ENCODE results near the gene NIPSNAP3A. TPM values are rescaled to one million over a fixed set of nuclear protein-coding genes. Genes with fewer than 3 reads are reported as not detected.

Gene NIPSNAP3A
- total RNA-seq, 1 experiment from 2014 or later: 7.2 TPM

GRCh38 chr9:104711604-104712003 is 35.9 kb upstream of the NIPSNAP3A start (continued):
- TF ChIP-seq GRHL2 (CRISPR knock-in tag; IDR thresholded peaks at IDR 0.05; ENCODE audit: insufficient replicate concordance, severe bottlenecking): no peak
- TF ChIP-seq ZNF512 (CRISPR knock-in tag; IDR thresholded peaks at IDR 0.05; ENCODE audit: borderline replicate concordance): no peak
- TF ChIP-seq FOXP4 (CRISPR knock-in tag; IDR thresholded peaks at IDR 0.05): no peak
- TF ChIP-seq ZNF416 (CRISPR knock-in tag; IDR thresholded peaks at IDR 0.05): no peak
- no peak for TF ChIP-seq TEAD4 (CRISPR knock-in tag; IDR thresholded peaks at IDR 0.05)
- TF ChIP-seq RELA (CRISPR knock-in tag; IDR thresholded peaks at IDR 0.05; ENCODE audit: borderline replicate concordance): no peak
- TF ChIP-seq E2F1 (CRISPR knock-in tag; IDR thresholded peaks at IDR 0.05): no peak

GRCh38 chr9:104725014-104725413 is 22.5 kb upstream of the NIPSNAP3A start:
- ChIA-PET CTCF (interaction anchor here (1.1 to 1.2 kb wide), 2 partner anchors 19 to 42 kb away, joined by 3 read pairs; no protein-coding TSS in a partner anchor), POLR2A (no interaction called here)
- no peaks in the 10 kb centered on the region for H3K9me3 Mint-ChIP-seq
- H3K4me3 Mint-ChIP-seq: no peak overlapping the region
- ATAC-seq (no peak), DNase-seq (ENCODE audit: low spot score) (no peak)
- no peaks in the 10 kb centered on the region for H3K27me3 Mint-ChIP-seq (ENCODE audit: low read depth)
- TF ChIP-seq NR3C1 (CRISPR knock-in tag; conservative IDR thresholded peaks at IDR 0.05; ENCODE audit: low read depth) (no peak), GABPB1 (CRISPR knock-in tag; IDR thresholded peaks at IDR 0.05) (no peak), ZNF396 (CRISPR knock-in tag; IDR thresholded peaks at IDR 0.05; ENCODE audit: borderline replicate concordance) (no peak), AR (CRISPR knock-in tag; IDR thresholded peaks at IDR 0.05) (no peak), ERG (CRISPR knock-in tag; IDR thresholded peaks at IDR 0.05) (no peak), ZNF219 (CRISPR knock-in tag; IDR thresholded peaks at IDR 0.05; ENCODE audit: borderline replicate concordance) (no peak)
- H3K27ac Mint-ChIP-seq: no peak overlapping the region
- peaks cover 3% of the 10 kb centered on the region; the same call in 1 of the 2 replicates for H3K4me1 Mint-ChIP-seq
- no peaks in the 10 kb centered on the region for H3K36me3 Mint-ChIP-seq

GRCh38 chr9:104738452-104738851 is 9.0 kb upstream of the NIPSNAP3A start:
- no peak overlapping the region for H3K27ac Mint-ChIP-seq
- TF ChIP-seq USF1 (CRISPR knock-in tag; IDR thresholded peaks at IDR 0.05) (no peak), GTF2I (CRISPR knock-in tag; conservative IDR thresholded peaks at IDR 0.05) (no peak), CREM (CRISPR knock-in tag; IDR thresholded peaks at IDR 0.05) (no peak), SP1 (CRISPR knock-in tag; conservative IDR thresholded peaks at IDR 0.05) (no peak), KAT7 (CRISPR knock-in tag; IDR thresholded peaks at IDR 0.05; ENCODE audit: borderline replicate concordance) (no peak), ESRRA (CRISPR knock-in tag; IDR thresholded peaks at IDR 0.05; ENCODE audit: borderline replicate concordance) (no peak), TEAD4 (CRISPR knock-in tag; IDR thresholded peaks at IDR 0.05) (no peak), ZNF232 (CRISPR knock-in tag; IDR thresholded peaks at IDR 0.05) (no peak), ATF2 (CRISPR knock-in tag; IDR thresholded peaks at IDR 0.05; ENCODE audit: borderline replicate concordance, low read depth) (no peak), MXD4 (CRISPR knock-in tag; IDR thresholded peaks at IDR 0.05; ENCODE audit: borderline replicate concordance) (no peak)

More at GRCh38 chr9:104738452-104738851, 9.0 kb upstream of the NIPSNAP3A start:
- Mint-ChIP-seq H3K9me3 (no peaks in the 10 kb centered on the region), H3K36me3 (no peaks in the 10 kb centered on the region), H3K27me3 (ENCODE audit: low read depth) (no peaks in the 10 kb centered on the region), H3K4me1 (peaks cover 5% of the 10 kb centered on the region), H3K4me3 (no peak overlapping the region)
- ChIA-PET POLR2A (no interaction called here), CTCF (no interaction called here)
- ATAC-seq (peak; percentile 62), DNase-seq (ENCODE audit: low spot score) (no peak)

Measured in WTC11 (cell line).